Measurements from ENCODE around the gene NMS.

The NMS gene

DNA sequence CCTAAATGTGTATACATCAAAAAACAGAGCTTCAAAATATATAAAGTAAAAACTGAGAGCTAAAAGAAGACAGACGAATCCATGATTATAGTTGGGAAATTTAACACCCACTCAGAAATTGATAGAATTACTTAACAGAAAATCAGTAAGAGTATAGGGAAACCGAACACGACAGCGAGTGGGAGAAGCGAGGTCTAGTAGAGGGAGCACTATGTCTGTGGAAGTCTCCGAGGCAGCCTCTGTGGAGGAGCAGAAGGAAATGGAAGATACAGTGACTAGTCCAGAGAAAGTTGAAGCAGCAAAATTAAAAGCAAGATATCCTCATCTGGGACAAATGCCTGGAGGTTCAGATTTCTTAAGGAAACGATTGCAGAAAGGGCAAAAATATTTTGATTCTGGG is 38.8 kb downstream of the NMS start:
- no peak for DNase-seq (ENCODE audit: low read depth)
- TF ChIP-seq CTCF (IDR thresholded peaks at IDR 0.05; ENCODE audit: low read depth, low read length, missing control alignments): no peak
- in situ Hi-C loops (cut with HindIII; ENCODE audit: low sequenced_read_pairs): no loop called here
- H3K4me3 ChIP-seq (ENCODE audit: low read depth, low read length): no peak overlapping the region

GRCh38 chr2:100513650-100514049 is 43.4 kb downstream of the NMS start:
- in situ Hi-C loops (cut with HindIII; ENCODE audit: low sequenced_read_pairs): no loop called here
- TF ChIP-seq CTCF (IDR thresholded peaks at IDR 0.05; ENCODE audit: low read depth, low read length, missing control alignments): no peak
- no peak for DNase-seq (ENCODE audit: low read depth)
- no peak overlapping the region for H3K4me3 ChIP-seq (ENCODE audit: low read depth, low read length)

DNA sequence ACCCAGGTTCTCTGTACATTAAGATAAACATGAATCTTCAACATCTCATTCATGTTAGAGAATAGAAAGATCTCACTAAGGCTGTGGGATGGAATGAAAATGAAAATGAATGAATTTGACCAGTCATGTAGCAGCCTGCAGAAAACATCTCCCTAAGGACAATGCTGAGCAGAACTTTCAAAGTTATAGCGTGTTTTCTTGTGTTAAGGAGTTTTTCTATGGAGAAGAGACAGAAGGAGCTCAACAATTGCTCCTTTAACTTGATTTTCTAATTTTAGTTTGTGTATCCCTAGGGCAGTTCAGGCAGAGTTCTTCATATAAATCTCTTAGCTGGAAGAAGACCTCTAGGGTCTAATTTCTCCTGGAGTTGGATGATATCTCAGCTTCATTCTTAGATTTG is 47.3 kb downstream of the NMS start:
- in situ Hi-C loops (cut with HindIII; ENCODE audit: low sequenced_read_pairs): no loop called here
- DNase-seq (ENCODE audit: low read depth): no peak
- TF ChIP-seq CTCF (IDR thresholded peaks at IDR 0.05; ENCODE audit: low read depth, low read length, missing control alignments): no peak
- H3K4me3 ChIP-seq (ENCODE audit: low read depth, low read length): no peak overlapping the region

GRCh38 chr2:100518801-100519200 is 48.5 kb downstream of the NMS start:
- TF ChIP-seq CTCF (IDR thresholded peaks at IDR 0.05; ENCODE audit: low read depth, low read length, missing control alignments): no peak
- H3K4me3 ChIP-seq (ENCODE audit: low read depth, low read length): no peak overlapping the region
- in situ Hi-C loops (cut with HindIII; ENCODE audit: low sequenced_read_pairs): no loop called here
- DNase-seq (ENCODE audit: low read depth): no peak

- in situ Hi-C loops (cut with HindIII; ENCODE audit: low sequenced_read_pairs): no loop called here
- no peak overlapping the region for H3K4me3 ChIP-seq (ENCODE audit: low read depth, low read length)
- TF ChIP-seq CTCF (IDR thresholded peaks at IDR 0.05; ENCODE audit: low read depth, low read length, missing control alignments): no peak
- no peak for DNase-seq (ENCODE audit: low read depth)
Measured at GRCh38 chr2:100520224-100520623, 49.9 kb downstream of the NMS start.

DNA sequence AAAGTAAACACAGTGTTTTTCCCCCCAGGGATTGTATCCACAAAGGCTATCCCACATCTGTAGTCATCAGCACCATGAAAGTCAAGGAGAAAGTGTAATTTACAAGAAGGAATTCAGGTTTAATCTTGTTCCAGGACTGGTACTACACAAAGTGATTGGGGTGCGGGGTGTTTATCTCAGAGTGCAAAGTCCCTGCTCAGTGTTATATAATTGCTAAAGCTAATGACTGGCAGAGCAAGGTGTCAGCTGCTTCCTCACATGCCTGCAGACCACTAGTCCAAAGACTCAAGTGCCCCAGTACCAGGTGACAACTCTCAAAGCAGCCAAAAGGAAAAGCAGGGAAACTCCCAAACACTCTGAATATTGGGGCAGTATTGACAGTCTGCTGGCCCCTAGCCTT is 52.1 kb downstream of the NMS start:
- no peak for TF ChIP-seq CTCF (IDR thresholded peaks at IDR 0.05; ENCODE audit: low read depth, low read length, missing control alignments)
- in situ Hi-C loops (cut with HindIII; ENCODE audit: low sequenced_read_pairs): no loop called here
- DNase-seq (ENCODE audit: low read depth): no peak
- no peak overlapping the region for H3K4me3 ChIP-seq (ENCODE audit: low read depth, low read length)

- in situ Hi-C loops (cut with HindIII; ENCODE audit: low sequenced_read_pairs): no loop called here
- no peak for TF ChIP-seq CTCF (IDR thresholded peaks at IDR 0.05; ENCODE audit: low read depth, low read length, missing control alignments)
- no peak for DNase-seq (ENCODE audit: low read depth)
- no peak overlapping the region for H3K4me3 ChIP-seq (ENCODE audit: low read depth, low read length)
Measured at GRCh38 chr2:100524331-100524730, 54.0 kb downstream of the NMS start.
